K562 (cell line): Measurements from ENCODE around the gene LILRA6. TPM values are rescaled to one million over a fixed set of nuclear protein-coding genes. Genes with fewer than 3 reads are reported as not detected.

Source experiments
- ARID4B ChIP-seq: sonication (generic); formaldehyde crosslinking; IDR thresholded peaks from 2 replicates; pipeline ENCODE4 v1.8.0; 2022; ENCODE audit warnings: mild to moderate bottlenecking, missing genetic modification reagents
- CEBPG ChIP-seq, 3 experiments: fragments of 200-800 bp in 1 of 3; sonication (Bioruptor generic) in 1 of 3; sonication (generic) in 1 of 3; formaldehyde crosslinking in 1 of 3; IDR thresholded peaks in 2 of 3; conservative IDR thresholded peaks in 1 of 3; 2 replicates each; pipeline versions ENCODE4 v1.6.1 to v1.8.0; 2016 to 2022; ENCODE audit warnings: missing compliant biosample characterization in 2 of 3, missing genetic modification characterization in 2 of 3, mild to moderate bottlenecking in 1 of 3, missing genetic modification reagents in 1 of 3
- FOXP1 ChIP-seq: sonication (generic); formaldehyde crosslinking; IDR thresholded peaks from 2 replicates; pipeline ENCODE4 v1.8.0; 2022; ENCODE audit warnings: mild to moderate bottlenecking, missing genetic modification reagents
- RERE ChIP-seq: sonication (generic); formaldehyde crosslinking; IDR thresholded peaks from 2 replicates; pipeline ENCODE4 v1.8.0; 2023; ENCODE audit warnings: missing genetic modification reagents, mild to moderate bottlenecking, borderline replicate concordance
- RNF2 ChIP-seq: sonication (generic); IDR thresholded peaks from 2 replicates; pipeline ENCODE4 v1.6.1; 2016
- SOX6 ChIP-seq: fragments of 450-650 bp; IDR thresholded peaks from 2 replicates; pipeline ENCODE4 v1.6.1; 2014; ENCODE audit warnings: mild to moderate bottlenecking
- STAT5A ChIP-seq: IDR thresholded peaks from 2 replicates; pipeline ENCODE4 v1.6.1; 2012; ENCODE audit warnings: low read length, inconsistent platforms, borderline replicate concordance
- UBTF ChIP-seq, 2 experiments: IDR thresholded peaks; 2 replicates each; pipeline ENCODE4 v1.6.1; 2012; ENCODE audit warnings: improper control_type of control experiment in 2 of 2, low read depth in 2 of 2, low read length in 2 of 2, borderline replicate concordance in 1 of 2
- ZBTB7A ChIP-seq: IDR thresholded peaks from 2 replicates; pipeline ENCODE4 v1.6.1; 2011; ENCODE audit warnings: low read depth, mild to moderate bottlenecking, low read length, moderate library complexity, borderline replicate concordance; ENCODE audit not compliant: control insufficient read depth
- ZNF384 ChIP-seq: IDR thresholded peaks from 2 replicates; pipeline ENCODE4 v1.6.1; 2012; ENCODE audit warnings: low read depth, low read length, improper control_type of control experiment
- polyA plus RNA-seq, 8 experiments: library from polyadenylated mRNA; depleted of rRNA in 4 of 8; stranded (reverse) in 5 of 8; unstranded in 3 of 8; fragments of >200 nt; fragmentation: Nextera tagmentation in 2 of 8; fragmentation: Illumina TruSeq in 1 of 8; extraction: Ambion mirVana in 2 of 8; extraction: Trizol in 1 of 8; gene quantifications; 2 replicates each; pipeline versions ENCODE4 v1.2.1 to v1.2.3, GENCODE V29; 2011 to 2014; ENCODE audit warnings: inconsistent platforms in 1 of 8, missing spikeins in 1 of 8
- total RNA-seq, 7 experiments: library from RNA; depleted of rRNA in 6 of 7; stranded (reverse); fragments of >200 nt in 6 of 7; fragmentation: Illumina TruSeq in 2 of 7; extraction: Trizol in 2 of 7; gene quantifications; 2 replicates each; pipeline versions ENCODE4 v1.2.1 to v1.2.3, GENCODE V29; 2011 to 2021; ENCODE audit warnings: low replicate concordance in 1 of 7
- TF ChIP-seq, protein P1 (sequence below): fragments of 250-450 bp; sonication (Bioruptor Pico); IDR thresholded peaks from 2 replicates; pipeline ENCODE4 v1.5.0; 2020; ENCODE audit warnings: mild to moderate bottlenecking, borderline replicate concordance

LILRA6 gene
- total and polyA plus RNA-seq, 9 of the 15 experiments (the other 6 are each of a cell fraction or from before 2014, with no cell fraction given), result 0.03 TPM; not detected in 8

- TF ChIP-seq ARID4B (peak; percentile 79), RERE (CRISPR knock-in tag) (no peak), CEBPG (CRISPR knock-in tag; IDR thresholded peaks at IDR 0.05) (0 out of 2 replicates have a peak, but pooled peaks have one; percentile 23), CEBPG (tag; conservative IDR thresholded peaks at IDR 0.05 in 1 of 2, IDR thresholded peaks at IDR 0.05 in 1 of 2) (no peak), STAT5A (no peak), RNF2 (0 out of 2 replicates have a peak, but pooled peaks have one; percentile 28), FOXP1 (no peak), ZBTB7A (peak; percentile 79; the same call in 1 of the 2 replicates), ZNF384 (no peak), SOX6 (0 out of 2 replicates have a peak, but pooled peaks have one; percentile 18), UBTF (IDR thresholded peaks at IDR 0.05; ENCODE audit: borderline replicate concordance in 1 of 2, low read depth in 2 of 2, low read length in 2 of 2) (peak; percentile 66 to 85; a peak in 2 of 4 replicates)
- TF ChIP-seq, protein P1, sequence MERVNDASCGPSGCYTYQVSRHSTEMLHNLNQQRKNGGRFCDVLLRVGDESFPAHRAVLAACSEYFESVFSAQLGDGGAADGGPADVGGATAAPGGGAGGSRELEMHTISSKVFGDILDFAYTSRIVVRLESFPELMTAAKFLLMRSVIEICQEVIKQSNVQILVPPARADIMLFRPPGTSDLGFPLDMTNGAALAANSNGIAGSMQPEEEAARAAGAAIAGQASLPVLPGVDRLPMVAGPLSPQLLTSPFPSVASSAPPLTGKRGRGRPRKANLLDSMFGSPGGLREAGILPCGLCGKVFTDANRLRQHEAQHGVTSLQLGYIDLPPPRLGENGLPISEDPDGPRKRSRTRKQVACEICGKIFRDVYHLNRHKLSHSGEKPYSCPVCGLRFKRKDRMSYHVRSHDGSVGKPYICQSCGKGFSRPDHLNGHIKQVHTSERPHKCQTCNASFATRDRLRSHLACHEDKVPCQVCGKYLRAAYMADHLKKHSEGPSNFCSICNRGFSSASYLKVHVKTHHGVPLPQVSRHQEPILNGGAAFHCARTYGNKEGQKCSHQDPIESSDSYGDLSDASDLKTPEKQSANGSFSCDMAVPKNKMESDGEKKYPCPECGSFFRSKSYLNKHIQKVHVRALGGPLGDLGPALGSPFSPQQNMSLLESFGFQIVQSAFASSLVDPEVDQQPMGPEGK, result no peak
Measured at GRCh38 chr19:54189145-54189734, 53.4 kb downstream of the LILRA6 start, which contains the start of gene MBOAT7 (continued).
